Liver (tissue), 3 donors: ENCODE measurements around the gene CELF1.

Experiments
- FOXA2 ChIP-seq: IDR thresholded peaks from 2 replicates; pipeline ENCODE4 v1.6.1; 2016; ENCODE audit warnings: antibody characterized with exemption
- JUND ChIP-seq, 2 donors: IDR thresholded peaks; 2 replicates each; pipeline ENCODE4 v1.6.1; 2016; ENCODE audit warnings: antibody characterized with exemption in 2 of 2
- RAD21 ChIP-seq, 2 donors: IDR thresholded peaks; 2 replicates each; pipeline ENCODE4 v1.6.1; 2016; ENCODE audit warnings: antibody characterized with exemption in 2 of 2, mild to moderate bottlenecking in 2 of 2
- TAF1 ChIP-seq: conservative IDR thresholded peaks from 2 replicates; pipeline ENCODE4 v1.6.1; 2016; ENCODE audit warnings: antibody characterized with exemption, mild to moderate bottlenecking
- TF ChIP-seq, protein P1 (sequence below): fragments of 150-350 bp; IDR thresholded peaks from 2 replicates; pipeline ENCODE4 v1.5.1; 2017; ENCODE audit warnings: improper control_type of control experiment, low read depth, low read length; ENCODE audit not compliant: missing input control
- TF ChIP-seq, protein P2 (sequence below): IDR thresholded peaks from 2 replicates; pipeline ENCODE4 v1.6.1; 2016; ENCODE audit warnings: antibody characterized with exemption
- donor health status: healthy.
- donor health status: healthy.

DNA sequence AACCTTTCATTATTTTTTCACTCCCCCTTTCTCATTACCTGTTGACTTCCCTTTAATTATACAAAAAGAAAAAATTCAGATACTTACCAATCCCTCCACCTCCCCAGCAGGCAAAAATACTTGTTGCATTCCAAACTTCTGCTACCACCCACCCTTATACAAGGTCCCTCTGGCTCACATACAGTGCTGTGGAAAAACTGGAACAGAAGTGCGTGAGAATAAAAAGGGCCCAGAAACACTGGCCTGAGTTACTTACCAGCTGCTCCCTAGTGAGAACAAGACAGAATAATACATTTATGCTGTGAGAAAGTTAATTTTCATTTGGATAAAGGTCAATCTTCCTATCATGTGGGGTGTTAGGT lies 57.1 kb downstream of the CELF1 start:
- no peak for TF ChIP-seq TAF1
- TF ChIP-seq JUND (IDR thresholded peaks at IDR 0.05) = no peak
- TF ChIP-seq, protein P1, sequence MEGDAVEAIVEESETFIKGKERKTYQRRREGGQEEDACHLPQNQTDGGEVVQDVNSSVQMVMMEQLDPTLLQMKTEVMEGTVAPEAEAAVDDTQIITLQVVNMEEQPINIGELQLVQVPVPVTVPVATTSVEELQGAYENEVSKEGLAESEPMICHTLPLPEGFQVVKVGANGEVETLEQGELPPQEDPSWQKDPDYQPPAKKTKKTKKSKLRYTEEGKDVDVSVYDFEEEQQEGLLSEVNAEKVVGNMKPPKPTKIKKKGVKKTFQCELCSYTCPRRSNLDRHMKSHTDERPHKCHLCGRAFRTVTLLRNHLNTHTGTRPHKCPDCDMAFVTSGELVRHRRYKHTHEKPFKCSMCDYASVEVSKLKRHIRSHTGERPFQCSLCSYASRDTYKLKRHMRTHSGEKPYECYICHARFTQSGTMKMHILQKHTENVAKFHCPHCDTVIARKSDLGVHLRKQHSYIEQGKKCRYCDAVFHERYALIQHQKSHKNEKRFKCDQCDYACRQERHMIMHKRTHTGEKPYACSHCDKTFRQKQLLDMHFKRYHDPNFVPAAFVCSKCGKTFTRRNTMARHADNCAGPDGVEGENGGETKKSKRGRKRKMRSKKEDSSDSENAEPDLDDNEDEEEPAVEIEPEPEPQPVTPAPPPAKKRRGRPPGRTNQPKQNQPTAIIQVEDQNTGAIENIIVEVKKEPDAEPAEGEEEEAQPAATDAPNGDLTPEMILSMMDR = no peak
- TF ChIP-seq RAD21 (IDR thresholded peaks at IDR 0.05) = no peak
- TF ChIP-seq, protein P2, sequence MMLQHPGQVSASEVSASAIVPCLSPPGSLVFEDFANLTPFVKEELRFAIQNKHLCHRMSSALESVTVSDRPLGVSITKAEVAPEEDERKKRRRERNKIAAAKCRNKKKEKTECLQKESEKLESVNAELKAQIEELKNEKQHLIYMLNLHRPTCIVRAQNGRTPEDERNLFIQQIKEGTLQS = no peak
- TF ChIP-seq FOXA2 = no peak
